LNCAP (cell line): ENCODE results near the gene TOP3A.

Source experiments
- TF ChIP-seq, protein P1 (sequence below): fragments of 450-650 bp; IDR thresholded peaks from 2 replicates; pipeline ENCODE4 v1.5.1; 2017; ENCODE audit warnings: mild to moderate bottlenecking

The TOP3A gene

DNA sequence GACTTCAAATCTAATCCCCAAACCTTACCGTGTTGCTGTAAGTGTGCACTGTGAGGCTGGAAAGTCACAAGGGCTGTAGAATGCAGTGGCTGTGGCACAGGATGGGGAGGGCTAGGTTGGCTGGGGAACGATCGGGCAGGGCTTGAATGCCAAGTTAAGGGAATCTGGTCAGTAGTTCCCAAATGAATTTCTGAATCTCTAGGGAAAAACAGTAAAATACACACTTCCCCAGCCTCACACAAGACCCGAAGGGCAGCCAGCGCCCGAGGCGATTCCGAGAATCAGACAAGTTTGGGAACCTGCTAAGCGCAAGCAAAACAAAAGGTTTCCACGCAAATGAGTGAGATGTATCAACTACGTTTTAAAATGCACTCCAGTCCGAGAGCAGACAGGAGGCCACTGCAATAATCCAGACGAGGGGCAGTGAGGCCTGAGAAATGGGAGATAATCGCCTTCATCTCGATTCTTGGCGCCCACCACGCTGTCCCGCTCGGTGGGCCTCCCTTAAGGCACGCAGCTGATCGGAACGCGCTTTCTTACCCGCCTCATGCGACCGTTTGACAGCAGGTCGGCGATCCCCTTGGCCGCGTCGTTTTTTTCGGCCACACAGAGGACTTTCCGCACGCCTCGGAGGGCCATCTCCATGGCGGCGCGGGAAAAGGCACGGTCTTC lies 599 bp downstream of the TOP3A start:
- TF ChIP-seq, protein P1, sequence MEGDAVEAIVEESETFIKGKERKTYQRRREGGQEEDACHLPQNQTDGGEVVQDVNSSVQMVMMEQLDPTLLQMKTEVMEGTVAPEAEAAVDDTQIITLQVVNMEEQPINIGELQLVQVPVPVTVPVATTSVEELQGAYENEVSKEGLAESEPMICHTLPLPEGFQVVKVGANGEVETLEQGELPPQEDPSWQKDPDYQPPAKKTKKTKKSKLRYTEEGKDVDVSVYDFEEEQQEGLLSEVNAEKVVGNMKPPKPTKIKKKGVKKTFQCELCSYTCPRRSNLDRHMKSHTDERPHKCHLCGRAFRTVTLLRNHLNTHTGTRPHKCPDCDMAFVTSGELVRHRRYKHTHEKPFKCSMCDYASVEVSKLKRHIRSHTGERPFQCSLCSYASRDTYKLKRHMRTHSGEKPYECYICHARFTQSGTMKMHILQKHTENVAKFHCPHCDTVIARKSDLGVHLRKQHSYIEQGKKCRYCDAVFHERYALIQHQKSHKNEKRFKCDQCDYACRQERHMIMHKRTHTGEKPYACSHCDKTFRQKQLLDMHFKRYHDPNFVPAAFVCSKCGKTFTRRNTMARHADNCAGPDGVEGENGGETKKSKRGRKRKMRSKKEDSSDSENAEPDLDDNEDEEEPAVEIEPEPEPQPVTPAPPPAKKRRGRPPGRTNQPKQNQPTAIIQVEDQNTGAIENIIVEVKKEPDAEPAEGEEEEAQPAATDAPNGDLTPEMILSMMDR = no peak

DNA sequence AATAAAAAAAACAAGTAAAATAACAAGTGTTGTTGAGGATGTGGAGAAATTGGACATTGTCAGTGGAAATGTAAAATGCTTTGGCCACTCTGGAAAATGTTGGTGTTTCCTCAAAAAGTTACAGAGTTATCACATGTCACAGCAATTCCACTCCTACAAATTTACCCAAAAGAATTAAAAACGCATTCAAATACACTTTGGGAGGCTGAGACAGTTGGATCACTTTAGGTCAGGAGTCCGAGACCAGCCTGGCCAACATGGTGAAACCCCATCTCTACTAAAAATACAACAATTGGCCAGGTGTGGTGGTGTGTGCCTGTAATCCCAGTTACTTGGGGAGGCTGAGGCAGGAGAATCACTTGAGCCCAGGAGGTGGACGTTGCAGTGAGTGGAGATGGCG lies 5.6 kb downstream of the TOP3A start:
- TF ChIP-seq, protein P1 = no peak

DNA sequence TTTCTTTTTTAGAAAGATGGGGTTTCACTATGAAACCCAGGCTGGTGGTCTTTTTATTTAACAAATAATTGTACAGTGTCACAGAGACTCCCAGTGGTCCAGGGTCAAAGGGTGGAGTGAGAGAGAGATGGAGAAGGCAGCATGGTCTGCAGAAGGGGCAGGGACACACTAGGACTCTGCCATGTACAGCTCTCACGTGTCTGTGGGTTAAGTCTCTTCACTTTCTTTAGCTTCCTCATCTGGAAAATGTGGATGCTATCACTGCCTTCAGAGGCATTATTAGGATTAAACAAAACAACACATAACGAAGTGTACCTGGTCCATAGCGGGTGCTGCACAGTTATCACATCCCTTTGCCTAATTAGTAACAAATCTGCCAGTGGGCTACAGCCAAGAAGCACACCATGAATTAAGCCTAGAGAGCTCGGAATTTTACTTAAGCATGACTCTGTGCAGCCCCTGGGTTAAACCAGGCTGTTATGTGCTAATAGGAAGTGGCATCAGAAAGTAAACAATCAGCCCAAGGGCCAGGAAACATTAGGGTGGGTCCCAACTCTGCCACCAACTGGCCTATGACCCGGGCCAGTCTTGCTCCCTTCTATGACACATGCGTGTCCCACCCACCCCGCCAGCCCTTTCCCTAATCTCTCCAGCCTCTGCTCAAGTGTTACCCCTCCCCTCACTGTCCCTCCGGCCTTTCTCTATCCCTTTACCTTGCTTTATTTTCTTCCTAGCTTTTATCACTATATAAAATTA lies 13.9 kb downstream of the TOP3A start:
- TF ChIP-seq, protein P1 = no peak

- TF ChIP-seq, protein P1 = no peak
Observed at GRCh38 chr17:18291718-18292540, 22.9 kb downstream of the TOP3A start.

- TF ChIP-seq, protein P1 = no peak
Observed at GRCh38 chr17:18285296-18285695, 29.5 kb downstream of the TOP3A start.

GRCh38 chr17:18281788-18282187 lies 33.0 kb downstream of the TOP3A start:
- TF ChIP-seq, protein P1 = no peak

DNA sequence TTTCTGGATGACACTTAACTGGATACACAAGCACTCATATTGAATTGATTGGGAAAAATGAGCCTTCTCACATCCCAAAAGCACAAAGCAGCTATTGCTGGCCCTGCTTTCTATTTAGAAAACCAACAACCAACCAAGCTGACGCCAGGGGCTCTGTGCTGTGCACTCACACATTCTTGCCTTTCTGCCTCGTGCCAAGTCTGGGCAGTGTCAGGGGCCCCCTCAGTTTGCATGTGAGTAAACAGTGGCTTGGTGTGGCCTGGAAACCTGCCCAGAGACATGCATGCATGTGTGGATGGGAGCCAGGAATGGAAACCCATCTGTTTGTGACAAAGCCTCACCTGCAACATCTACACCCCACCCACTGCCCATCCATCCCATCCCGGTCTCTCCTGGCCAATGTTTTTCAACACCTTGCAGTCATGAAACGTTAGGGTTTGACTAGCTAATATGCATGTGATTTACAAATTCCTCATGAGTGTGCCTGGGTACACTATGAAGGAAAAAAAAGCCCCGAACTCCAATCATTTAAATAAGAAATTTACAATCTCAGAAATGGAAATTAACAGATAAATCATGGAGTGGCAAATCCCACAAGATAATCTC lies 33.9 kb downstream of the TOP3A start:
- TF ChIP-seq, protein P1 = no peak
